ENCODE results near the gene BHLHE41. TPM values are rescaled to one million over a fixed set of nuclear protein-coding genes. Genes with fewer than 3 reads are reported as not detected.

Gene BHLHE41
- polyA plus RNA-seq (2013, experiment 1 of 2), result 10.1 TPM
- 9.7 TPM for polyA plus RNA-seq (2013, experiment 2 of 2)

- Histone ChIP-seq H2BK12ac (ENCODE audit: low read length in 2 of 2) (peak within 1 kb of the TSS; percentile 89 to 93), H2BK15ac (ENCODE audit: low read depth, poor library complexity, severe bottlenecking) (peak within 1 kb of the TSS; percentile 89), H4K91ac (ENCODE audit: low read length) (peak within 1 kb of the TSS; percentile 92), H2AK5ac (ENCODE audit: low read length, severe bottlenecking) (no peak within 1 kb of the TSS), H3K18ac (ENCODE audit: low read depth in 1 of 2, low read length in 2 of 2) (peak within 1 kb of the TSS; percentile 94 to 98), H2AFZ (ENCODE audit: low read depth, low read length) (peak within 1 kb of the TSS; percentile 91), H3K4ac (ENCODE audit: low read depth in 1 of 2, low read length in 2 of 2) (peak within 1 kb of the TSS; percentile 59 to 81), H3K79me1 (replicated peaks; ENCODE audit: low read length, poor library complexity, severe bottlenecking) (peaks cover 2% of the 10 kb centered on the region), H3K4me3 (ENCODE audit: insufficient read depth in 1 of 2, low read depth in 1 of 2, low read length in 2 of 2) (peak within 1 kb of the TSS; percentile 79 to 91), H2BK5ac (ENCODE audit: low read depth, low read length, poor library complexity, severe bottlenecking) (peak within 1 kb of the TSS; percentile 93), H3K4me2 (ENCODE audit: low read length, poor library complexity, severe bottlenecking) (peak within 1 kb of the TSS; percentile 99), H4K8ac (ENCODE audit: low read length) (peak within 1 kb of the TSS; percentile 85), H3K4me1 (ENCODE audit: control insufficient read depth, insufficient read depth, low read depth, low read length) (peaks cover 5% of the 10 kb centered on the region), H2BK120ac (ENCODE audit: low read depth, low read length) (peak within 1 kb of the TSS; percentile 71), H3K9ac (ENCODE audit: low read length) (peak within 1 kb of the TSS; percentile 98), H3K27me3 (ENCODE audit: control insufficient read depth in 1 of 2, insufficient read depth in 1 of 2, low read length in 2 of 2) (no peaks in the 10 kb centered on the region), H3K14ac (ENCODE audit: low read length in 2 of 2) (peak within 1 kb of the TSS in 1 of 2 experiments; percentile 92), H3K9me3 (ENCODE audit: control insufficient read depth, low read length) (no peaks in the 10 kb centered on the region), H3K36me3 (ENCODE audit: control insufficient read depth in 1 of 2, insufficient read depth in 2 of 2, low read depth in 1 of 2, low read length in 2 of 2) (no peaks in the 10 kb centered on the region), H3K23ac (ENCODE audit: low read length in 2 of 2) (peak within 1 kb of the TSS in 1 of 2 experiments; percentile 77), H3K27ac (ENCODE audit: low read length, poor library complexity, severe bottlenecking) (peak within 1 kb of the TSS; percentile 90)
- 6% methylated on average over 19 of the region's 54 CpGs for WGBS
- DNase-seq, result peak; percentile 64
Observed at GRCh38 chr12:26124446-26125399, at the start of gene BHLHE41. BHLHE41 (minus strand) TSS chr12:26125037; CDS start chr12:26124779, 258 bp downstream.

GRCh38 chr12:26172946-26173552 lies 48.2 kb upstream of the BHLHE41 start:
- no peaks in the 10 kb centered on the region for H3K9me3 ChIP-seq (ENCODE audit: control insufficient read depth, low read length)
- no peak overlapping the region for H2BK5ac ChIP-seq (ENCODE audit: low read depth, low read length, poor library complexity, severe bottlenecking)

GRCh38 chr12:26172539-26172938 lies 47.7 kb upstream of the BHLHE41 start:
- Histone ChIP-seq H2AK5ac (ENCODE audit: low read length, severe bottlenecking) (no peak overlapping the region), H2BK12ac (ENCODE audit: low read length in 2 of 2) (no peak overlapping the region), H3K79me1 (replicated peaks; ENCODE audit: low read length, poor library complexity, severe bottlenecking) (no peaks in the 10 kb centered on the region), H3K27me3 (ENCODE audit: control insufficient read depth in 1 of 2, insufficient read depth in 1 of 2, low read length in 2 of 2) (no peaks in the 10 kb centered on the region), H4K91ac (ENCODE audit: low read length) (no peak overlapping the region), H3K4me1 (ENCODE audit: control insufficient read depth, insufficient read depth, low read depth, low read length) (no peaks in the 10 kb centered on the region), H3K27ac (ENCODE audit: low read length, poor library complexity, severe bottlenecking) (no peak overlapping the region), H3K9me3 (ENCODE audit: control insufficient read depth, low read length) (no peaks in the 10 kb centered on the region), H3K18ac (ENCODE audit: low read depth in 1 of 2, low read length in 2 of 2) (no peak overlapping the region), H3K4ac (ENCODE audit: low read depth in 1 of 2, low read length in 2 of 2) (no peak overlapping the region), H3K23ac (ENCODE audit: low read length in 2 of 2) (no peak overlapping the region), H3K36me3 (ENCODE audit: control insufficient read depth in 1 of 2, insufficient read depth in 2 of 2, low read depth in 1 of 2, low read length in 2 of 2) (no peaks in the 10 kb centered on the region), H3K4me3 (ENCODE audit: insufficient read depth in 1 of 2, low read depth in 1 of 2, low read length in 2 of 2) (no peak overlapping the region), H2AFZ (ENCODE audit: low read depth, low read length) (no peak overlapping the region), H2BK5ac (ENCODE audit: low read depth, low read length, poor library complexity, severe bottlenecking) (no peak overlapping the region), H2BK120ac (ENCODE audit: low read depth, low read length) (no peak overlapping the region), H4K8ac (ENCODE audit: low read length) (no peak overlapping the region), H3K14ac (ENCODE audit: low read length in 2 of 2) (no peak overlapping the region), H3K4me2 (ENCODE audit: low read length, poor library complexity, severe bottlenecking) (no peak overlapping the region), H3K9ac (ENCODE audit: low read length) (no peak overlapping the region), H2BK15ac (ENCODE audit: low read depth, poor library complexity, severe bottlenecking) (no peak overlapping the region)
- 94% methylated on average over 7 of the region's 7 CpGs for WGBS
- no peak for DNase-seq

More at GRCh38 chr12:26172946-26173552, 48.2 kb upstream of the BHLHE41 start:
- Histone ChIP-seq H3K4me1 (ENCODE audit: control insufficient read depth, insufficient read depth, low read depth, low read length) (no peaks in the 10 kb centered on the region), H2BK15ac (ENCODE audit: low read depth, poor library complexity, severe bottlenecking) (no peak overlapping the region), H3K27ac (ENCODE audit: low read length, poor library complexity, severe bottlenecking) (no peak overlapping the region), H3K18ac (ENCODE audit: low read depth in 1 of 2, low read length in 2 of 2) (no peak overlapping the region), H3K23ac (ENCODE audit: low read length in 2 of 2) (no peak overlapping the region), H2BK120ac (ENCODE audit: low read depth, low read length) (no peak overlapping the region), H3K79me1 (replicated peaks; ENCODE audit: low read length, poor library complexity, severe bottlenecking) (no peaks in the 10 kb centered on the region), H2AFZ (ENCODE audit: low read depth, low read length) (no peak overlapping the region), H2BK12ac (ENCODE audit: low read length in 2 of 2) (no peak overlapping the region), H4K91ac (ENCODE audit: low read length) (no peak overlapping the region), H2AK5ac (ENCODE audit: low read length, severe bottlenecking) (no peak overlapping the region), H3K14ac (ENCODE audit: low read length in 2 of 2) (no peak overlapping the region), H3K4ac (ENCODE audit: low read depth in 1 of 2, low read length in 2 of 2) (no peak overlapping the region), H3K27me3 (ENCODE audit: control insufficient read depth in 1 of 2, insufficient read depth in 1 of 2, low read length in 2 of 2) (no peaks in the 10 kb centered on the region), H3K36me3 (ENCODE audit: control insufficient read depth in 1 of 2, insufficient read depth in 2 of 2, low read depth in 1 of 2, low read length in 2 of 2) (no peaks in the 10 kb centered on the region), H3K9ac (ENCODE audit: low read length) (no peak overlapping the region), H3K4me2 (ENCODE audit: low read length, poor library complexity, severe bottlenecking) (no peak overlapping the region), H4K8ac (ENCODE audit: low read length) (no peak overlapping the region), H3K4me3 (ENCODE audit: insufficient read depth in 1 of 2, low read depth in 1 of 2, low read length in 2 of 2) (no peak overlapping the region)
- DNase-seq, result no peak
- WGBS, result 67% methylated on average over 3 of the region's 4 CpGs

GRCh38 chr12:26172013-26172412 lies 47.2 kb upstream of the BHLHE41 start:
- Histone ChIP-seq H3K27me3 (ENCODE audit: control insufficient read depth in 1 of 2, insufficient read depth in 1 of 2, low read length in 2 of 2) (no peaks in the 10 kb centered on the region), H2BK5ac (ENCODE audit: low read depth, low read length, poor library complexity, severe bottlenecking) (no peak overlapping the region), H3K9me3 (ENCODE audit: control insufficient read depth, low read length) (no peaks in the 10 kb centered on the region), H3K27ac (ENCODE audit: low read length, poor library complexity, severe bottlenecking) (no peak overlapping the region), H2BK12ac (ENCODE audit: low read length in 2 of 2) (no peak overlapping the region), H4K91ac (ENCODE audit: low read length) (no peak overlapping the region), H3K4me1 (ENCODE audit: control insufficient read depth, insufficient read depth, low read depth, low read length) (no peaks in the 10 kb centered on the region), H3K36me3 (ENCODE audit: control insufficient read depth in 1 of 2, insufficient read depth in 2 of 2, low read depth in 1 of 2, low read length in 2 of 2) (no peaks in the 10 kb centered on the region), H2AFZ (ENCODE audit: low read depth, low read length) (no peak overlapping the region), H3K14ac (ENCODE audit: low read length in 2 of 2) (no peak overlapping the region), H3K4me2 (ENCODE audit: low read length, poor library complexity, severe bottlenecking) (no peak overlapping the region), H3K4me3 (ENCODE audit: insufficient read depth in 1 of 2, low read depth in 1 of 2, low read length in 2 of 2) (no peak overlapping the region), H2BK15ac (ENCODE audit: low read depth, poor library complexity, severe bottlenecking) (no peak overlapping the region), H3K79me1 (replicated peaks; ENCODE audit: low read length, poor library complexity, severe bottlenecking) (no peaks in the 10 kb centered on the region), H3K4ac (ENCODE audit: low read depth in 1 of 2, low read length in 2 of 2) (no peak overlapping the region), H3K23ac (ENCODE audit: low read length in 2 of 2) (no peak overlapping the region), H3K18ac (ENCODE audit: low read depth in 1 of 2, low read length in 2 of 2) (no peak overlapping the region), H4K8ac (ENCODE audit: low read length) (no peak overlapping the region), H2AK5ac (ENCODE audit: low read length, severe bottlenecking) (no peak overlapping the region), H2BK120ac (ENCODE audit: low read depth, low read length) (no peak overlapping the region), H3K9ac (ENCODE audit: low read length) (no peak overlapping the region)
- DNase-seq, result no peak
- WGBS, result 96% methylated on average over 2 of the region's 4 CpGs
